ENCODE data around the gene MAPK8IP3.

The MAPK8IP3 gene

GRCh38 chr16:1677339-1677738, 28.7 kb upstream of the MAPK8IP3 start:
- DNase-seq (ENCODE audit: low read depth) = no peak

GRCh38 chr16:1677942-1678499, 28.0 kb upstream of the MAPK8IP3 start, which contains the start of gene JPT2:
Gene JPT2 (plus strand): TSS chr16:1678279. CDS start chr16:1678313, 34 bp downstream.
- DNase-seq (ENCODE audit: low read depth) = peak; percentile 97

GRCh38 chr16:1678500-1679098, 27.4 kb upstream of the MAPK8IP3 start:
- peak; percentile 29 for DNase-seq (ENCODE audit: low read depth)

- DNase-seq (ENCODE audit: low read depth) = no peak
These were observed 25.6 kb upstream of the MAPK8IP3 start for GRCh38 chr16:1680361-1680760.

- no peak for DNase-seq (ENCODE audit: low read depth)
These were observed 25.0 kb upstream of the MAPK8IP3 start for GRCh38 chr16:1681032-1681431.

- DNase-seq (ENCODE audit: low read depth) = no peak
These were observed 18.3 kb upstream of the MAPK8IP3 start for GRCh38 chr16:1687427-1688316.

GRCh38 chr16:1688807-1689560, 17.0 kb upstream of the MAPK8IP3 start:
- DNase-seq (ENCODE audit: low read depth) = no peak

- DNase-seq (ENCODE audit: low read depth) = no peak
These were observed 16.1 kb upstream of the MAPK8IP3 start for GRCh38 chr16:1689853-1690252.

GRCh38 chr16:1690810-1691209, 15.2 kb upstream of the MAPK8IP3 start:
- DNase-seq (ENCODE audit: low read depth) = no peak

- no peak for DNase-seq (ENCODE audit: low read depth)
These were observed 14.7 kb upstream of the MAPK8IP3 start for GRCh38 chr16:1691276-1691675.

GRCh38 chr16:1691956-1692355, 14.0 kb upstream of the MAPK8IP3 start:
- no peak for DNase-seq (ENCODE audit: low read depth)

- no peak for DNase-seq (ENCODE audit: low read depth)
These were observed 9.1 kb upstream of the MAPK8IP3 start for GRCh38 chr16:1696863-1697262.

GRCh38 chr16:1698680-1699079, 7.3 kb upstream of the MAPK8IP3 start:
- DNase-seq (ENCODE audit: low read depth) = no peak

GRCh38 chr16:1700246-1700645, 5.7 kb upstream of the MAPK8IP3 start:
- no peak for DNase-seq (ENCODE audit: low read depth)

- DNase-seq (ENCODE audit: low read depth) = no peak
These were observed 4.6 kb upstream of the MAPK8IP3 start for GRCh38 chr16:1701216-1701878.

GRCh38 chr16:1705324-1705687, 689 bp upstream of the MAPK8IP3 start:
- peak; percentile 18 for DNase-seq (ENCODE audit: low read depth)

- peak; percentile 23 for DNase-seq (ENCODE audit: low read depth)
These were observed 594 bp downstream of the MAPK8IP3 start for GRCh38 chr16:1706386-1707192.

- no peak for DNase-seq (ENCODE audit: low read depth)
These were observed 1.3 kb downstream of the MAPK8IP3 start for GRCh38 chr16:1707193-1707790.

- no peak for DNase-seq (ENCODE audit: low read depth)
These were observed 2.2 kb downstream of the MAPK8IP3 start for GRCh38 chr16:1708083-1708767.

GRCh38 chr16:1708768-1709180, 2.8 kb downstream of the MAPK8IP3 start:
- DNase-seq (ENCODE audit: low read depth) = no peak
